Activated naive CD8-positive, alpha-beta T cell treated with anti-CD3 and anti-CD28 coated beads for 36 hours (primary cell): Measurements from ENCODE around the gene VKORC1L1. TPM values are rescaled to one million over a fixed set of nuclear protein-coding genes. Genes with fewer than 3 reads are reported as not detected.
"Not testable (repeated sequence)": the region's sequence is repeated elsewhere in the genome, so short reads cannot be mapped to it uniquely, and the experiment has no call there.

Experiments used
- DNase-seq: peaks from one replicate; pipeline ENCODE4 v3.0.0; 2021
- H3K27ac Mint-ChIP-seq: one replicate; pipeline ENCODE4 v1.8.0; 2022; ENCODE audit warnings: mild to moderate bottlenecking, moderate library complexity, mixed read lengths
- H3K27me3 Mint-ChIP-seq: one replicate; pipeline ENCODE4 v1.8.0; 2022; ENCODE audit warnings: mild to moderate bottlenecking, mixed read lengths
- H3K36me3 Mint-ChIP-seq: one replicate; pipeline ENCODE4 v1.8.0; 2021; ENCODE audit warnings: mild to moderate bottlenecking, mixed read lengths
- H3K4me1 Mint-ChIP-seq: one replicate; pipeline ENCODE4 v1.8.0; 2021; ENCODE audit warnings: mixed read lengths
- H3K4me3 Mint-ChIP-seq: one replicate; pipeline ENCODE4 v1.8.0; 2022; ENCODE audit warnings: mild to moderate bottlenecking, moderate library complexity, mixed read lengths
- H3K9me3 Mint-ChIP-seq: one replicate; pipeline ENCODE4 v1.8.0; 2022; ENCODE audit warnings: mixed read lengths
- total RNA-seq, 2 experiments: library from RNA; stranded (reverse); gene quantifications; one replicate each; pipeline ENCODE4 v1.2.3, GENCODE V29; 2021

Gene VKORC1L1
- total RNA-seq, 2 experiments from 2014 or later, result 18.7 to 21.2 TPM

GRCh38 chr7:65974876-65975275 lies 102.0 kb downstream of the VKORC1L1 start:
- H3K27me3 Mint-ChIP-seq, result no peaks in the 10 kb centered on the region
- no peak for DNase-seq
- H3K36me3 Mint-ChIP-seq, result peaks cover 17% of the 10 kb centered on the region
- no peak overlapping the region for H3K4me3 Mint-ChIP-seq
- no peaks in the 10 kb centered on the region for H3K9me3 Mint-ChIP-seq
- no peak overlapping the region for H3K27ac Mint-ChIP-seq
- H3K4me1 Mint-ChIP-seq, result no peaks in the 10 kb centered on the region

GRCh38 chr7:65975814-65976445 lies 103.1 kb downstream of the VKORC1L1 start:
- Mint-ChIP-seq H3K27ac (no peak overlapping the region), H3K9me3 (no peaks in the 10 kb centered on the region), H3K4me3 (no peak overlapping the region), H3K36me3 (peaks cover 22% of the 10 kb centered on the region), H3K4me1 (peaks cover 7% of the 10 kb centered on the region), H3K27me3 (no peaks in the 10 kb centered on the region)
- no peak for DNase-seq

- H3K27ac Mint-ChIP-seq, result no peak overlapping the region
- no peaks in the 10 kb centered on the region for H3K27me3 Mint-ChIP-seq
- H3K9me3 Mint-ChIP-seq, result no peaks in the 10 kb centered on the region
- peaks cover 19% of the 10 kb centered on the region for H3K36me3 Mint-ChIP-seq
- peaks cover 7% of the 10 kb centered on the region for H3K4me1 Mint-ChIP-seq
- H3K4me3 Mint-ChIP-seq, result no peak overlapping the region
- DNase-seq, result no peak
Observed at GRCh38 chr7:65976659-65977196, 103.9 kb downstream of the VKORC1L1 start.

GRCh38 chr7:65978891-65979582 lies 106.2 kb downstream of the VKORC1L1 start:
- Mint-ChIP-seq H3K4me3 (no peak overlapping the region), H3K36me3 (peaks cover 13% of the 10 kb centered on the region)

GRCh38 chr7:65979583-65980477 lies 107.0 kb downstream of the VKORC1L1 start:
- H3K36me3 Mint-ChIP-seq, result peaks cover 11% of the 10 kb centered on the region
- H3K4me3 Mint-ChIP-seq, result peak overlapping the region; percentile 88
- peak overlapping the region; percentile 89 for H3K27ac Mint-ChIP-seq
- no peak for DNase-seq
- H3K9me3 Mint-ChIP-seq, result no peaks in the 10 kb centered on the region
- H3K27me3 Mint-ChIP-seq, result no peaks in the 10 kb centered on the region
- peaks cover 7% of the 10 kb centered on the region for H3K4me1 Mint-ChIP-seq

More at GRCh38 chr7:65978891-65979582, 106.2 kb downstream of the VKORC1L1 start:
- Mint-ChIP-seq H3K27ac (no peak overlapping the region), H3K27me3 (no peaks in the 10 kb centered on the region), H3K9me3 (no peaks in the 10 kb centered on the region), H3K4me1 (peaks cover 7% of the 10 kb centered on the region)
- DNase-seq, result no peak

GRCh38 chr7:65980478-65981250 lies 107.8 kb downstream of the VKORC1L1 start:
- peak; percentile 64 for DNase-seq
- Mint-ChIP-seq H3K27ac (peak overlapping the region; percentile 89), H3K4me1 (peaks cover 7% of the 10 kb centered on the region), H3K9me3 (no peaks in the 10 kb centered on the region), H3K27me3 (no peaks in the 10 kb centered on the region), H3K4me3 (peak overlapping the region; percentile 88), H3K36me3 (peaks cover 11% of the 10 kb centered on the region)

GRCh38 chr7:65981965-65982792 lies 109.3 kb downstream of the VKORC1L1 start, which contains the start of gene GUSB:
GUSB (minus strand) TSS chr7:65982213; CDS start chr7:65982183, 30 bp downstream.
- H3K36me3 Mint-ChIP-seq, result peaks cover 10% of the 10 kb centered on the region
- DNase-seq, result peak; percentile 92
- H3K27ac Mint-ChIP-seq, result peak within 1 kb of the TSS; percentile 89
- H3K9me3 Mint-ChIP-seq, result no peaks in the 10 kb centered on the region
- peaks cover 7% of the 10 kb centered on the region for H3K4me1 Mint-ChIP-seq
- H3K4me3 Mint-ChIP-seq, result peak within 1 kb of the TSS; percentile 88
- no peaks in the 10 kb centered on the region for H3K27me3 Mint-ChIP-seq

GRCh38 chr7:65983965-65984658 lies 111.2 kb downstream of the VKORC1L1 start:
- no peaks in the 10 kb centered on the region for H3K9me3 Mint-ChIP-seq
- H3K27me3 Mint-ChIP-seq, result no peaks in the 10 kb centered on the region
- no peak for DNase-seq
- peaks cover 6% of the 10 kb centered on the region for H3K36me3 Mint-ChIP-seq
- peaks cover 7% of the 10 kb centered on the region for H3K4me1 Mint-ChIP-seq
- no peak overlapping the region for H3K4me3 Mint-ChIP-seq
- no peak overlapping the region for H3K27ac Mint-ChIP-seq

- Mint-ChIP-seq H3K4me1 (no peaks in the 10 kb centered on the region), H3K9me3 (no peaks in the 10 kb centered on the region), H3K27ac (no peak overlapping the region), H3K4me3 (no peak overlapping the region), H3K36me3 (no peaks in the 10 kb centered on the region), H3K27me3 (no peaks in the 10 kb centered on the region)
- no peak for DNase-seq
Observed at GRCh38 chr7:65988084-65988483, 115.2 kb downstream of the VKORC1L1 start.

GRCh38 chr7:65988503-65988902 lies 115.6 kb downstream of the VKORC1L1 start:
- H3K9me3 Mint-ChIP-seq, H3K4me1 Mint-ChIP-seq, H3K27ac Mint-ChIP-seq, H3K36me3 Mint-ChIP-seq, DNase-seq, H3K4me3 Mint-ChIP-seq, H3K27me3 Mint-ChIP-seq: not testable (repeated sequence)

GRCh38 chr7:65989694-65990080 lies 116.8 kb downstream of the VKORC1L1 start:
- Mint-ChIP-seq H3K4me3 (no peak overlapping the region), H3K9me3 (no peaks in the 10 kb centered on the region), H3K36me3 (no peaks in the 10 kb centered on the region), H3K27me3 (no peaks in the 10 kb centered on the region), H3K4me1 (no peaks in the 10 kb centered on the region), H3K27ac (no peak overlapping the region)
- no peak for DNase-seq

GRCh38 chr7:65991829-65992228 lies 119.0 kb downstream of the VKORC1L1 start:
- not testable (repeated sequence) for H3K4me3 Mint-ChIP-seq, H3K4me1 Mint-ChIP-seq, H3K27ac Mint-ChIP-seq, DNase-seq, H3K9me3 Mint-ChIP-seq, H3K36me3 Mint-ChIP-seq, H3K27me3 Mint-ChIP-seq

GRCh38 chr7:65992526-65992925 lies 119.7 kb downstream of the VKORC1L1 start:
- Mint-ChIP-seq H3K4me1 (no peaks in the 10 kb centered on the region), H3K4me3 (no peak overlapping the region), H3K27me3 (no peaks in the 10 kb centered on the region), H3K9me3 (no peaks in the 10 kb centered on the region), H3K36me3 (no peaks in the 10 kb centered on the region), H3K27ac (no peak overlapping the region)
- no peak for DNase-seq
